Breast epithelium (tissue), 4 donors: ENCODE measurements around the gene LRRK1. TPM values are rescaled to one million over a fixed set of nuclear protein-coding genes. Genes with fewer than 3 reads are reported as not detected.
A peak's percentile ranks its signal among the peaks of the same experiment; 100 is the strongest.

Experiments used
- DNase-seq, 2 donors: peaks; one replicate each; pipeline ENCODE4 v3.0.0-alpha.2; 2019; ENCODE audit warnings: low spot score in 2 of 2
- H3K27ac ChIP-seq, 2 donors: fragments of 200-600 bp; sonication (generic) in 1 of 2; one replicate each; pipeline ENCODE4 v1.5.1; 2016 to 2019; ENCODE audit warnings: mild to moderate bottlenecking in 1 of 2
- H3K27me3 ChIP-seq, 2 donors: fragments of 200-600 bp; sonication (generic) in 1 of 2; one replicate each; pipeline versions ENCODE4 v1.5.1 to v1.6.0; 2017 to 2019; ENCODE audit warnings: control low read depth in 1 of 2, mild to moderate bottlenecking in 1 of 2
- H3K36me3 ChIP-seq: fragments of 200-600 bp; one replicate; pipeline ENCODE4 v1.5.1; 2019
- H3K4me1 ChIP-seq, 2 donors: fragments of 200-600 bp; sonication (generic); one replicate each; pipeline ENCODE4 v1.5.1; 2016 to 2019; ENCODE audit warnings: control low read depth in 1 of 2
- H3K4me3 ChIP-seq, 3 donors: fragments of 200-600 bp; sonication (generic); 1 replicate in 2 of 3; 2 replicates in 1 of 3; pipeline ENCODE4 v1.5.1; 2016 to 2019; ENCODE audit warnings: mild to moderate bottlenecking in 3 of 3, moderate library complexity in 2 of 3
- H3K9me3 ChIP-seq, 2 donors: fragments of 200-600 bp; sonication (generic) in 1 of 2; one replicate each; pipeline ENCODE4 v1.5.1; 2016 to 2019; ENCODE audit warnings: control low read depth in 1 of 2
- POLR2A ChIP-seq: fragments of 450-650 bp; IDR thresholded peaks from one replicate; pipeline ENCODE4 v1.6.1; 2016; ENCODE audit warnings: antibody characterized with exemption, mild to moderate bottlenecking, moderate library complexity
- POLR2AphosphoS5 ChIP-seq, 3 donors: sonication (generic); formaldehyde crosslinking; IDR thresholded peaks; one replicate each; pipeline ENCODE4 v1.6.1; 2017; ENCODE audit warnings: antibody characterized with exemption in 3 of 3
- intact Hi-C: fragments of 100-400 bp; cut with DNase I; formaldehyde crosslinking; loops from one replicate; pipeline ENCODE4 v1.15.1; 2023; ENCODE audit warnings: low total_unique reads
- total RNA-seq, 3 donors: library from RNA; depleted of rRNA; stranded (reverse); fragments of >200 nt; gene quantifications; one replicate each; pipeline ENCODE4 v1.1.0, GENCODE V29; 2016
- TF ChIP-seq, protein P1 (sequence below), 3 donors: fragments of 450-650 bp; IDR thresholded peaks; one replicate each; pipeline ENCODE4 v1.5.1; 2016 to 2017; ENCODE audit warnings: antibody characterized with exemption in 3 of 3, mild to moderate bottlenecking in 3 of 3, moderate library complexity in 3 of 3

LRRK1 gene
- total RNA-seq, 3 donors from 2014 or later, result 10.1 to 18.7 (median 14.4) TPM

DNA sequence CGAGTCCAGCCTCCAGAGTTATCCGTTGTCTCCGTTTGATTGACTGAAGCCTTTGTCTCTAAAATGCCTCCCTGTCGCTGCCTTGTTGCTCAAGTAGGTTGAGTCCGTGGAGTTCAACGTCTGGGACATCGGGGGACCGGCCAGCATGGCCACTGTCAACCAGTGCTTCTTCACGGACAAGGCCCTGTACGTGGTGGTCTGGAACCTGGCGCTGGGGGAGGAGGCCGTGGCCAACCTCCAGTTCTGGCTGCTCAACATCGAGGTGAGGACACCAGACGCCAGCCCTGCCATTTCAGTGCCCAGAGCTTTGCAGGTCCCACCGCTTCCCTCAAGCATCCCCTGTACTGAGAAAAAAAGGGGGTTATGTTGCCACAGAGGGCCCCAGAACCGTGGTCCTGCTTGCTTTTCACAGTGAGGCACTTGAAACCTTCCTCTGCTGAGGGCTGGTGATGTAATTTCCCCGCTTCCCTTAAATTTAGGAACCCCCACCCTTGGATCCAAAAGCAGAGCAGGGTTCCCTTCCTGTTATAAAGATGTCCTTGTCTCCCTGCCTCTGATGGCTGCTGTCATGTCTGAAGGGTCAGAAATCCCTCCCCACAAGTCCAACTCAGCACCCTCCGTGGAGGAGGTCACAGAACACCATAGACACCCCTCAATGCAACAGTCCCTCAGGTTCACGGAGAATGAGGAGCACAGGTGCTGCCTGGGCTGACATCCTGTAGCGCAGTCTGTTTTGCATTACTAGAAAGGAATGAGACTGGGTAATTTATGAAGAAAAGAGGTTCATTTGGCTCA, 105.7 kb downstream of the LRRK1 start:
- no peak for TF ChIP-seq POLR2A
- TF ChIP-seq POLR2AphosphoS5 (IDR thresholded peaks at IDR 0.05), result no peak
- TF ChIP-seq, protein P1, sequence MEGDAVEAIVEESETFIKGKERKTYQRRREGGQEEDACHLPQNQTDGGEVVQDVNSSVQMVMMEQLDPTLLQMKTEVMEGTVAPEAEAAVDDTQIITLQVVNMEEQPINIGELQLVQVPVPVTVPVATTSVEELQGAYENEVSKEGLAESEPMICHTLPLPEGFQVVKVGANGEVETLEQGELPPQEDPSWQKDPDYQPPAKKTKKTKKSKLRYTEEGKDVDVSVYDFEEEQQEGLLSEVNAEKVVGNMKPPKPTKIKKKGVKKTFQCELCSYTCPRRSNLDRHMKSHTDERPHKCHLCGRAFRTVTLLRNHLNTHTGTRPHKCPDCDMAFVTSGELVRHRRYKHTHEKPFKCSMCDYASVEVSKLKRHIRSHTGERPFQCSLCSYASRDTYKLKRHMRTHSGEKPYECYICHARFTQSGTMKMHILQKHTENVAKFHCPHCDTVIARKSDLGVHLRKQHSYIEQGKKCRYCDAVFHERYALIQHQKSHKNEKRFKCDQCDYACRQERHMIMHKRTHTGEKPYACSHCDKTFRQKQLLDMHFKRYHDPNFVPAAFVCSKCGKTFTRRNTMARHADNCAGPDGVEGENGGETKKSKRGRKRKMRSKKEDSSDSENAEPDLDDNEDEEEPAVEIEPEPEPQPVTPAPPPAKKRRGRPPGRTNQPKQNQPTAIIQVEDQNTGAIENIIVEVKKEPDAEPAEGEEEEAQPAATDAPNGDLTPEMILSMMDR (IDR thresholded peaks at IDR 0.05), result no peak
- Histone ChIP-seq H3K4me3 (no peak overlapping the region), H3K4me1 (no peaks in the 10 kb centered on the region), H3K27me3 (no peaks in the 10 kb centered on the region), H3K36me3 (no peaks in the 10 kb centered on the region), H3K27ac (peak overlapping the region; percentile 61 to 94), H3K9me3 (no peaks in the 10 kb centered on the region)
- intact Hi-C loops, result no loop called here
- DNase-seq, result no peak

GRCh38 chr15:101025501-101025885, 106.3 kb downstream of the LRRK1 start:
- intact Hi-C loops, result no loop called here
- Histone ChIP-seq H3K27ac (no peak overlapping the region), H3K4me3 (no peak overlapping the region), H3K4me1 (no peaks in the 10 kb centered on the region), H3K36me3 (no peaks in the 10 kb centered on the region), H3K9me3 (no peaks in the 10 kb centered on the region), H3K27me3 (no peaks in the 10 kb centered on the region)
- TF ChIP-seq POLR2A (no peak), POLR2AphosphoS5 (IDR thresholded peaks at IDR 0.05) (no peak)
- TF ChIP-seq, protein P1 (IDR thresholded peaks at IDR 0.05), result no peak
- no peak for DNase-seq

DNA sequence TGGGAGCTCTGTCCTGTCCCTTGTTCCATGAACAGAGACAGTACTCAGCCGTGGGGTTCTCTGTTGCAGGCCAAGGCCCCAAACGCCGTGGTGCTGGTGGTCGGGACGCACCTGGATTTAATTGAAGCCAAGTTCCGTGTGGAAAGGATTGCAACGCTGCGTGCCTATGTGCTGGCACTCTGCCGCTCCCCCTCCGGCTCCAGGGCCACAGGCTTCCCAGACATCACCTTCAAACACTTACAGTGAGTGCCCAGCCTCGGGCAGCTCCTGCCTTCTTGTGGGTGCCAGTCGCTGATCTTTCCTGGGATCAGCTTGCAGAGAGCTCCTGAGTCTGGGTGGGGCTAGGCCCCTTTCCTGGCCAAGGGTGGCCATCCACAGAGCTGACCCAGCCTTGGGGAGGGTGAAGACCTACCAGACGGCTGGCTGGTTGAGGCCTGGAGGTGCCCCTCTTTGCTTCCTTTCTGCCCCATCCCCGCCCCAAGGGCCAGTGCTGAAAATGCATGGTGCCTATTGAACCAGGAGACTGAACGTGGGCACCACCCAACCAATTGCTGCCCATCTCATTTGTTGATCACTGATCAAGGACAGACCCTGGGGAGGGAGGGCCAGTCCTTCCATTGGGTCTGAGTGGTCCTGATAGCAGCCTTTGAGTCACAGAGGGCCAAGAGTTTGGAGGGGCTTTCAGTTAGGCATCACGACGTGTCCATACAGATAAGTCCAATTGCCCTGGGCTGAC, 106.9 kb downstream of the LRRK1 start:
- intact Hi-C loops, result no loop called here
- TF ChIP-seq POLR2AphosphoS5 (IDR thresholded peaks at IDR 0.05) (no peak), POLR2A (no peak)
- TF ChIP-seq, protein P1 (IDR thresholded peaks at IDR 0.05), result no peak
- no peak overlapping the region for H3K4me3 ChIP-seq
- H3K27ac ChIP-seq, result no peak overlapping the region
- no peaks in the 10 kb centered on the region for H3K27me3 ChIP-seq
- H3K4me1 ChIP-seq, result no peaks in the 10 kb centered on the region
- no peak for DNase-seq
- no peaks in the 10 kb centered on the region for H3K36me3 ChIP-seq
- H3K9me3 ChIP-seq, result no peaks in the 10 kb centered on the region

- no peak overlapping the region for H3K27ac ChIP-seq
- no peak for DNase-seq
- no peak overlapping the region for H3K4me3 ChIP-seq
- TF ChIP-seq POLR2A (no peak), POLR2AphosphoS5 (IDR thresholded peaks at IDR 0.05) (no peak)
- TF ChIP-seq, protein P1 (IDR thresholded peaks at IDR 0.05), result no peak
- no peaks in the 10 kb centered on the region for H3K4me1 ChIP-seq
- no peaks in the 10 kb centered on the region for H3K9me3 ChIP-seq
- intact Hi-C loops, result no loop called here
- H3K27me3 ChIP-seq, result no peaks in the 10 kb centered on the region
- H3K36me3 ChIP-seq, result no peaks in the 10 kb centered on the region
Observed at GRCh38 chr15:101026656-101027272, 107.6 kb downstream of the LRRK1 start.
